GM21528 (cell line): ENCODE results near the gene PREB.
"Not testable (repeated sequence)": the region's sequence is repeated elsewhere in the genome, so short reads cannot be mapped to it uniquely, and the experiment has no call there.

Experiments used
- ATAC-seq: cut with Tn5 transposase; IDR thresholded peaks from one replicate; pipeline ENCODE4 v1.9.1; 2021; ENCODE audit warnings: mild to moderate bottlenecking, moderate library complexity; ENCODE audit not compliant: unreplicated experiment, low FRiP score

PREB gene, protein sequence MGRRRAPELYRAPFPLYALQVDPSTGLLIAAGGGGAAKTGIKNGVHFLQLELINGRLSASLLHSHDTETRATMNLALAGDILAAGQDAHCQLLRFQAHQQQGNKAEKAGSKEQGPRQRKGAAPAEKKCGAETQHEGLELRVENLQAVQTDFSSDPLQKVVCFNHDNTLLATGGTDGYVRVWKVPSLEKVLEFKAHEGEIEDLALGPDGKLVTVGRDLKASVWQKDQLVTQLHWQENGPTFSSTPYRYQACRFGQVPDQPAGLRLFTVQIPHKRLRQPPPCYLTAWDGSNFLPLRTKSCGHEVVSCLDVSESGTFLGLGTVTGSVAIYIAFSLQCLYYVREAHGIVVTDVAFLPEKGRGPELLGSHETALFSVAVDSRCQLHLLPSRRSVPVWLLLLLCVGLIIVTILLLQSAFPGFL

DNA sequence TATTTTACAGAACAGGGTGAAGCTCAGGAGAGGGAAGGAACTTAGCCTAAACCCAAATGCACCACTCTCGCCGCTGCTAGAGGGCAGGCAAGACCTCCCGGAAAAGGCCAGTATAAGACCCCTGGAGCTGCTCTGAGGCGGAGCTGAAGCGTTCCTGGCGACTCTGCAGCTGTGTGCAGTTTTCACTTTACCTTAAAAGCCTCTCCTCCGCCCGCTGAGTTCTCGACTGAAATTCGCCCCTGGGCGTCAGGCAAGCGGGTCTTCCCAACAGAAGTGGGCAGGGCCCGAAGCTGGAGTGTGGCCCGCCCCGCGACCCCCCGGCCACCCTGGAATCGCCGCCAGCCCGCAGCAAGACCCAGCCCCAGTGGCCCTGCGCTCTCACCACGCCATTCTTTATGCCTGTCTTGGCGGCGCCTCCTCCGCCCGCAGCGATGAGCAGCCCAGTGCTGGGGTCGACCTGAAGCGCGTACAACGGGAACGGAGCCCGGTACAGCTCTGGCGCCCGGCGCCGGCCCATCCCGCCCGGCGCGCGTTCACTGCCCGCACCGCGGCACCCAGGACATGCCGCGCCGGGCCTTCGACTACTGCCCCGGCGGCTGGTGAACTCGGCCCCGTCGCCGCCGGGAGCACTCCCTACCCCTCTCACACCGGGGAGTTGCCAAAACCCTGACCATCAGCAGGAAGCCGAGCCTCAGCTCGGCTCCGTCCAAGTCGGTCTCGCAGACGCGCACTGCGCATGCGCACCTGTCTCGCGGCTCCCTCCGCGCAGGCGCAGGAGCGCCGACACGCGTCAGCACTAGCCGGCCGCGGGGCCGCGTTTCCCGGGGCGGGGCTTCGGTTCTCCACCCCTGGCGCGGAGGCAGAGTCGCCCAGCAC lies at the start of gene PREB:
Gene PREB, minus strand, starts transcription at position 732 of the 876 bp plus-strand sequence. Its CDS starts 215 bp downstream, at position 517.
- ATAC-seq = peak; percentile 77

DNA sequence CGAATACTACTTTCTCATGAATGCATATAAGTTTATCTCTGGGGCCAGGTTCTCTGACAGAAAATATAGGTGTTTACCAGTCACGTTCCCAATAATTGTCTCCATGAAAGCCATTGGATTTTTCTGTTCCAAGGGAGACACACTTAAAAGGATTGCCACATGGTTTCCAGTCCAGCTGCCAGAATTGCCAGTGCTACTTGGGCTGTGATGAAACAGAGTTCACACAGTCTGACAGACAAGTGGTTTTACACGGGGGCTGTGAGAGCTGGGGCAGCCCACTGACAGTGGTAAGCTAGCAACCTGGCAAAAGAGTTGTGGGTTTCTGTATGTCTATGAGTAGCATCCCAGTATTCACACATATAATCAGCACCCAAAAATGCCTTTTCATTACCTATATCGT lies 49.7 kb upstream of the PREB start:
- ATAC-seq = no peak

DNA sequence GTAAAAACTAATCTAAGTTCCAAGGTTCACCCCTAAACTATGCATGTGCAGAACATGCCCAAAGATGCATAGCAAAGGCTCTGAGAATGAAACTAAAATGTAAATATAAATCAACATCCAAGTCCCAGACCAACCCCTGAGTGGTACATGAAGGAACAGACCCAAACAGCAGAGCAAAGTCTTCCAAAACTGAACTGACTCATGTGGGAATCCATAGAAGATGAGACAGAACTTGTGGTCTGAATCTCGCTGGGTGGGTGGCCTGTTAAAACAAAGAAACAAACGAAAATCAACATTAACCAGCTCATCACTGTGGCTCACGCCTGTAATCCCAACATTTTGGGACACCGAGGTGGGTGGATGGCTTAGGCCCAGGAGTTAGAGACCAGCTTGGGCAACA lies 47.9 kb upstream of the PREB start:
- ATAC-seq = no peak

DNA sequence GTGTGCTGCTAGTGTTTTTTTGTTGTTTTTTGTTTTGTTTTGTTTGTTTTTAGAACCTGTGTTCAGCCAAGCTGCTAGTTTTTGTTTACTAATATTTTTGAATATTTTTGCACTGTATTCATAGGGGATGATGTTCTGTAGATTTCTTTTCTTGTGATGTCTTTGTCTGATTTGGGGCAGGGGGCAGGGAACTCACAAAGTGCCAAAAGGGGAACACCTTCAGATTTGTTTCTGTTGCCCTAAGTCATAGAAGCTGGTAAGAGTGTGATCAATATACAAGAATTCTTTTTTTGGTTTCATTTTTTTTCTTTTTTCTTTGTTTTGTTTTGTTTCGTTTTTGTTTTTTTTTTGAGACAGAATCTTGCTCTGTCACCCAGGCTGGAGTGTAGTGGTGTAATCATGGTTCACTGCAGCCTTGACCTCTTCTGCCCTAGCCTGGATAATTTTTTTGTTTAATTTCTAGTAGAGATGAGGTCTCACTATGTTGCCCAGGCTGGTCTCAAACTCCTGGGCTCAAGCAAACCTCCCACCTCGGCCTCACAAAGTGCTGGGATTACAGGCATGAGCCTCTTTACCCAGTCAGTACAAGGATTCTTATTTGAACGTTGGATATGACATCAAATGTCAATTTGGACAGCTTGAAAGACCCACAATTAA lies 45.0 kb upstream of the PREB start:
- no peak for ATAC-seq

DNA sequence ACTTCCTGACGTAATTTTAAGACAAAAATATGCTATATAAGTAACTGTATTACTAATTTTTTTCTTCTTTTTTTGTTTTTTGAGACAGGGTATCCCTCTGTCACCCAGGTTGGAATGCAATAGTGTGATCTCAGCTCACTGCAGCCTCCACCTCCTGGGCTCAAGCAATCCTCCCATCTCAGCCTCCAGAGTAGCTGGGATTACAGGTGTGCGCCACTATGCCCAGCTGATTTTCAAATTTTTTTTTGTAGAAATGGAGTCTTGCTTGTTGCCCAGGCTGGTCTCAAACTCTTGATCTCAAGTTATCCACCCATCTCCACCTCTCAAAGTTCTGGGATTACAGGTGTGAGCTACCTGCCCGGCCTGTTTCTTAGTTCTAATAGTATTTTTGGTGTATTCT lies 44.0 kb upstream of the PREB start:
- no peak for ATAC-seq

DNA sequence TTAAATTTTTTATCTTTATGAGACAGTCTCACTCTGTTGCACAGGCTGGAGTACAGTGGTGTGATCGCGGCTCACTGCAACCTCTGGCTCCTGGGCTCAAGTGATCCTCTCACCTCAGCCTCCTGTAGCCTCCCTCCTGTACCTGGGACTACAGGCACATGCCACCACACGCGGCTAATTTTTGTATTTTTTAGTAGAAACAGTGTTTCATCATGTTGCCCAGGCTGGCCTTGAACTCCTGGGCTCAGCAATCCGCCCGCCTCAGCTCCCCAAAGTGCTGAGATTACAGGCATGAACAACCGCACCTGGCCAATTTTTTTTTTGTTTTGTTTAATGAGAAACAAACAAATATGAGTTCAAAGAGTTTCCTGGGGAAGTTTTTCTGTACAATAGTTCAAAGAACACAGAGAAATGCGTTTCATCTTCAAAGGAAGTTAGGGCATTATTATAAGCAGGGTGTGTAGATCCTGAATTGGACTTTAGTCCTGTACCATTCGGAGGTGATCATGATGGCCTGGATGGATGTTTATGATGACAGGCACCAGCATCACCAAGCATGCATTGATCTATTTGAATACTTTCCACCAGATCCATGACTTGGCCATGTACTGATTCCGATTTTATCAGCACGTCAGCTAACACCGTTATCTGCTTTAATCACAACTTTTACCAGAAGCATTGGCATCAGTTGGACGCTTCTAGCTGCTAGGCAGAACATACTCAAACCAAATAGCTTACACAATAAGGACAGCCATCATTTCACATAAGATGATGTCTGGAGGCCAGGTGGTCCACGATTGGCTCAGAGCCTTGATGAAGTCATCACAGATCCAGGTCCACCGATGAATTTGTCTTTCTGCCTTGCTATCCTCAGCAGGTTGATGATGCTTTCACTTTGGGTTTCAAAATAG lies 43.3 kb upstream of the PREB start:
- ATAC-seq = no peak

DNA sequence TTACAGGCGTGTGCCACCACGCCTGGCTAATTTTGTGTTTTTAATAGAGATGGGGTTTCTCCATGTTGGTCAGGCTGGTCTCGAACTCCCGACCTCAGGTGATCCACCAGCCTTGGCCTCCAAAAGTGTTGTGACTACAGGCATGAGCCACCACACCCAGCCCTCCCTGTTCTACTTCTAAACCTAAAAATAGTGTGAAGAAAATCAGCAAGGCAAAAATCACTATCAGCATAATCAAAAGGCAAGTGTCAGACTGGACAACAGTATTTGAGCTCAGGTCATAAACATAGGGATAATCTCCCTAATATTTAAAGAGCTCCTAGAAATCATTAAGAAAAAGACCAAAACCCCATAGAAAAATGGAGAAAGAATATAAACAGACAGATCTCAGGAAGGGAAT lies 41.3 kb upstream of the PREB start:
- not testable (repeated sequence) for ATAC-seq

DNA sequence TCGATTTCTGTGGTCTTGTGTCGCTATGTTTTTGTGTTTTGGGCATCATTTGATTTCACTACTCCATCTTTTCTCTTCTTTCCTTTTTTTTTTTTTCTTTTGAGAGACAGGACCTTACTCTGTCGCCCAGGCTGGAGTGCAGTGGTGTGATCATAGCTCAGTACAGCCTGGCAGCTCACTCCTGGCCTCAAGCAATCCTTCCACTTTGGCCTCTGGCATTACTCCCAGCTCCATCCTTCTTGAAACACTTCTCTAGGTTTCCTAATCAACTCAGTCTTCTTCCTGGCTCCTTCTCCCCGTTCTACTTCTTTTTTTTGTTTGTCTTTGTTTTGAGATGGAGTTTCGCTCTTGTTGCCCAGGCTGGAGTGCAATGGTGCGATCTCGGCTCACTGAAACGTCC lies 40.9 kb upstream of the PREB start:
- no peak for ATAC-seq

DNA sequence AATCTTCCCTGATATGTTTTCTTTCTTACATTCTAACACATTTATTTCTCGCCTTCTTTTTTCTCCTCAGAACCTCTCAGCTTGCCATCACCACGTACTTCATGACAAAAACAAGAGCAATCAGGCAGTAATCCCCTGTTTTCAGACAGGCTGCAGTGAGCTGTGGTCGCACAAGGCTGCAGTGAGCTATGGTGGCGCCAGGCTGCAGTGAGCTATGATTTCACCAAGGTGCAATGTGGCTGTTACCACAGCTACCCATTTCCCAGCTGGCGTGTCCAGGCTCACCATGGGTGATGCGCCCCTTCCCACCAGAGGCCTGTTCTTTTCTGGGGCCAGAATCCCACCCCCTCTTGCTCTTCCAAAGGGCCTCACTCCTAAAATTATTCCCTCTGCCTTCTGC lies 40.2 kb upstream of the PREB start:
- ATAC-seq = no peak

DNA sequence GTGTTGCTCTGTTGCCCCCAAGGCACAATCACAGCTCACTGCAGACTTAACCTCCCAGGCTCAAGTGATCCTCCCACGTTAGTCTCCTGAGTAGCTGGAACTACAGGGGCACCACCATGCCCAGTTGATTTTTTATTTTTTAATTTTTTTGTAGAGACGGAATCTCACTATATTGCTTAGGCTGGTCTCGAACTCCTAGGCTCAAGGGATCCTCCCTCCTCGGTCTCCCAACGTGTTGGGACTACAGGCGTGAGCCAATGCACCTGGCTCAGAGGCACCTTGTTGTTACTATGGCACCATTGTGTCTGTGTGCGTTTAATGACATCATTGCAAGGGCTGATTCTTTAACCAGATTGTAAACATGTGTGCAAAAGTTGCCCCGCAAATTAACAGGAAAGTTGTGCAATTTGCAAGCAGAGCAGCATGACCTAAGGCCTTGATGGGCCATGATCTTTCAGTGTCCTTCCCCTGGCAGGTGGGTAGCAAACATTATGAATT lies 37.0 kb upstream of the PREB start:
- ATAC-seq = no peak

DNA sequence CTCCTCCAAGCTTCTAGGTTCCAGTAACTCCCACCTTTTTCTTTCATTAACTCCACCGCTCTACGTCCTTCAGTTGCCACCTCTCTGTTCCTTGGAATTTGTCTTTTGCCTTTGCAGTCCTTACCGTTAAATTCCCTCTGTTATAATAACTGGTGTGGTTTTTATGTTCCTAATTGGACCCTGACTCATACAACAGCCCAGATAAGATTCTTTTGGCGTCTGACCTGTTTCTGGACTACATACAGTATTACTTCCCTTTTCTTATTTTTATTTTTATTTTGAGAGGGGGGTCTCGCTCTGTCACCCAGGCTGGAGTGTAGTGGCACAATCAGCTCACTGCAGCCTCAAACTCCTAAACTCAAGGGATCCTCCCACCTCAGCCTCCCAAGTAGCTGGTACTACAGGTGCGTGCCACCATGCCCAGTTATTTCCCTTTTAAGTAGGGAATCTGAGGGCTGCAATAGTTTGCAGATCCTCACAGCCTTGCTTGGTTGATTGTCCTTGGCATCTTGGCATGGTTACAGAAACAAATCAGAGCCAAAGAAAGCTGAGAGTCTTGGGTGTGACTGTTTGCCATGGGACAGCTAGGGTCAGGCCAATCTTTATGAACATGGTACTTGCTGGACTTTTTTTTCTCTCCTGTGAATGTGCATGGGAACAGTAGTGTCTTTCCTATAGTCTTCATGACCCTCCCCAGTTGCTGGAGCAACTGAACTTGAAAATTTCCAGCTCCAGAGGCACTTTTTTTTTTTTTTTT lies 36.3 kb upstream of the PREB start:
- no peak for ATAC-seq

DNA sequence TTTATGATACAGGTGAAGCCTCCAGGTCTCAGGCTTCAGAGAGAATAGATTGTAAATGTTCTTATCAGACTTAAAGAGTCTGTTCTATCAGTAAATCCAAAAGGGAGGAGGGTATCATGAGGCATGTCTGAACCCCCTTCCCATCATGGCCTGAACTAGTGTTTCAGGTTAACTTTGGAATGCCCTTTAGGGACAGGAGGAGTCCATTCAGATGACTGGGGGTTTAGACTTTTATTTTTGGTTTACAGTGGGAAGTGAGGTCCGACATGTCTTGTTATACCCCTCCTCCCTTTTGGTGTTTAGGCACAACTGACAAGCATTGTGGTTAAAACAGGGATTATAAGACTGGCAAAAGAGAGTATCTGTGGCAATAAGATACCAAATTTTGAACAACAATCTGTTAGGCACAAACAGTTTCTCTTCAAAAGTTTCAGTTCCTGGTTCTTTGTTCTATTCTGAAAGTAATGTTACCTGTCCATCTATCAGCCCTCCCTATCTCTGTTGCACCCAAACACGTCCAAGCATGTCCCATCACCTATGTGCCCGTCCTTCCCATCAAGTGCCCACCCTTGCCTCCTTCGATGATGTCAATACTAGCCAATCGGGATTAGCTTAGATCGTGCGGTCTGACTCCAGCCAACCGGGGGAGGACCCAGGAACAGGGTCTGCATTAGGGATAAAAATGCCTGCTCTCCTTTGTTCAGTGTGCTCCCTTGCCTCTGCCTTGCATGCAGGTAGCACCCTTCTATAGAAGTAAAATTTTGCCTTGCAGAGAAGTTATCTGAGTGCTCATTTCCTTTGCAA lies 30.7 kb upstream of the PREB start:
- no peak for ATAC-seq

DNA sequence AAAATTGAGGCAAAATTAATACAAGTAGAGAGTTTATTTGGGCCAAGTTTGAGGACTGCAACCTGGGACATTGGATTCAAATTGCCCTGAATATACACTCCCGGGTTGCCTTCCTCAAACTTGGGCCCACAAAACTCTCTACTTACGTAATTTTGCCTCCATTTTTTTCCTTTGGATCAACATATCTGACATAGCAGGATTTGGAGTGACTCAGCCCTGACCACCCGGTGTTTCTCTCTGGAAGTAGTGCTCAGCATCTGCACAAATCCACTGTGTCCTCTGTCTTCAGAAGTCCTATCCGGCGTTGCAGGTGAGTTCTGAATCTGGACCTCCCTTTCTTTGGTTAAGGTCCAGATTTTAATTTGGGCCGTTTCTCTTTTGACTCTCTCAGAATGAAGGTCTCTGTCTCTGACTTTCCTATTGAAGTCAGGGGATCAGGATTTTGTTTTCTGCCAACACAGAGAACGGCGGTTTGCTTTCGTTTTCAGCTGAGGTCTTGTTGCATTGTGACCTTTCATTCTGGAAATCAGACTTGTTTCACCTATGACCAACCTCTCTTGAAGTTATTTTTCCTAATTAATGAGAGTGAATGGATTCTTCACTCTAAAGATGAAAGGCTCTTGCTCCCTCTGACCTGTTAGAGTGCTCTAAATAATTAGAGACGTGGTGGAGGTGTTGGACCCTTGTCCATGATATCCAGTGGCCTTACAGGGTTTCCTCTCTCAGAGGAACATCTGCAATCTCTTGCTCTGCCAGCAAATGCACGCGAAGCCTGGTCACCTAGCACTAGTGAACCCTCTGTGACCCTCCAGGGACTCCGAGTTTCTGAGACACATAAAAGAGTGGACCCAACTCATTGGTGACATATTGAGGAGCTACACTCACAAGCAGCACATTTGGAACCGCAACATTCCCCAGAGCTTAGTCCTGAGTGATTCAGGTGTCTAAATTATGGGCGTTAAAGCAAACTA lies 28.0 kb upstream of the PREB start:
- ATAC-seq = no peak

DNA sequence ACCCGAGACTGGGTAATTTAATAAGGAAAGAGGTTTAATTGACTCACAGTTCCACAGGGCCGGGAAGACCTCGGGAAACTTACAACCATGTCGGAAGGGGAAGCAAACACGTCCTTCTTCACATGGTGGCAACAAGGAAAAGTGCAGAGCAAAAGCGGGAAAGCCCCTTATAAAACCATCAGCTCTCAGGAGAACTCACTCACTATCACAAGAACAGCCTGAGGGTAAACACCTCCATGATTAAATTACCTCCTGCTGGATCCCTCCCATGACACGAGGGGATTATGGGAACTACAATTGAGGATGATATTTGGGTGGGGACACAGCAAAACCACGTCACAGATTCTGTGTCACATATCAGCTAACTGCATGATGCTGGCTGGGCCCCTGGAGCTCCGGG lies 25.8 kb upstream of the PREB start:
- no peak for ATAC-seq

DNA sequence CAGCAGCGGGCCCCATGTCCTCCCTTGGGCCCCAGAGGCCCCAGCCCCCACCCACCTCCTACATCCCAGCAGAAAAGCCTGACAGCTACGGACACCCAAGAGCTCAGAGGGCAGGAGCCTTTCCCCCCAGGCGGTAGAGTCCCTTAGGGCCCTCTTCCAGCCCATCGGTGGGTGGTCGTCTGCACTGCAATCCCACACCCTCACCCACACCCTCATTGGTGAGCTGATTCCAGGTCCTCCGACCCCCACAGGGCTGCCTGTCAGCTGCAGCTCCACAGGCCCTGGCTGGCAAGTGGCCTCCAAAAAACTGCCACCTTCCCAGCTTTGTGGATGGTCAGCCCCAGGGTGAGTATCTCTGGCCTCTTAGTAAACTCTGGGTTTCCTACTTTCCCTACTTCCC lies 24.8 kb upstream of the PREB start:
- no peak for ATAC-seq

DNA sequence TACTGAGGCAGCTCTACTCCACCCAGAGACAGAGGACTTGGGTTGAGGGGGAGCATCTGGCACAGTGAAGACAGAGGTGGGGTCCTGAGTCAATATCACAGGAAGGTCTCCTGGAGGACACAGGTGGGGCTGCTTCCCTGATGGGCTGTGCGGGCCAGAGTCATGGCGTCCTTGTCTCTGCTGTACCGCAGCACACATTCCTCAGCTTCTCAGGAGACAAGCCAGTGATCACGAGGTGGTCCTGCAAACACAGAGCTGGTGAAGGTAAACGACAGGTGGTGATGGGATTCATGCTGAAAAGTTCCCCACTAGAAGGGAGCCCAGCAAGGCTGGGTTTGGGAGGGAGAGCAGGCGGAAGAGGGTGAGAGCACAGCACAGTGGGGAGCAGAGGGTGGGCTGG lies 24.0 kb upstream of the PREB start:
- ATAC-seq = no peak

DNA sequence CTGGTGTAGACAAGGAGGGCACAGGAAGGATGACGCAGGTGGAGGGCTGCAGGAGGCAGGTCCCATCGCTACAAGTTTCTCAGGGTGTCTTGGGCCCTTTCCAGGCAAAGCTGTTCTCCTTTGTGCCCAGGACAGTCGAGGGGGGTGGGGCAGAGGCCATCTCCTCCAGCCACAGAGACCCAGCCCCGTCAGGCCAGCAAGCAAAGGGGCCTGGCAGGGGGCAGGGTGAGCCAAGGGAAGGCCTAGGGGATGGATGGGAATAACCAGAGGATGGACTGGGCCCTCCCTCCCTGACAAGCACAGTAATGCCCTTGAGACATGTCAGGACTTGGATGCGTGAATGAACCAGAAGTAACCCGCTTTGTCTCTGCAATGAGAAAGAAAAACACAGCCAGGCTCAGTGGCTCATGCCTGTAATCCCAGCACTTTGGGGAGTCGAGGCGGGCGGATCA lies 20.7 kb upstream of the PREB start:
- ATAC-seq = no peak
